AG04449 (cell line): ENCODE results near the gene PLSCR4.

Experiments
- CTCF ChIA-PET: fragments of 350-600 bp; formaldehyde crosslinking; extraction: SDS; loops from one replicate; lab custom pipeline; 2021; ENCODE audit warnings: antibody characterized with exemption; lab: Yijun Ruan, JAX
- POLR2A ChIA-PET: fragments of 400-600, 350-600 bp; formaldehyde crosslinking; extraction: SDS; loops from one replicate; lab custom pipeline; 2020; ENCODE audit warnings: antibody characterized with exemption, inconsistent platforms; lab: Yijun Ruan, JAX
- DNase-seq: peaks from one replicate; pipeline ENCODE4 v3.0.0-alpha.2; 2010; ENCODE audit warnings: low read depth, low spot score
- H3K4me3 ChIP-seq: 2 replicates; pipeline ENCODE4 v1.5.1; 2011; ENCODE audit warnings: low read depth, mild to moderate bottlenecking, control low read depth, low read length
- TF ChIP-seq, protein P1 (sequence below): IDR thresholded peaks from one replicate; pipeline ENCODE4 v1.5.1; 2011; ENCODE audit warnings: mild to moderate bottlenecking, moderate library complexity, low read length, control low read depth, inconsistent platforms; ENCODE audit not compliant: insufficient read depth; ENCODE audit errors: missing control alignments

The PLSCR4 gene

GRCh38 chr3:146166415-146166821, 84.5 kb downstream of the PLSCR4 start:
- peak; percentile 85 for DNase-seq
- H3K4me3 ChIP-seq, result no peak overlapping the region
- TF ChIP-seq, protein P1, sequence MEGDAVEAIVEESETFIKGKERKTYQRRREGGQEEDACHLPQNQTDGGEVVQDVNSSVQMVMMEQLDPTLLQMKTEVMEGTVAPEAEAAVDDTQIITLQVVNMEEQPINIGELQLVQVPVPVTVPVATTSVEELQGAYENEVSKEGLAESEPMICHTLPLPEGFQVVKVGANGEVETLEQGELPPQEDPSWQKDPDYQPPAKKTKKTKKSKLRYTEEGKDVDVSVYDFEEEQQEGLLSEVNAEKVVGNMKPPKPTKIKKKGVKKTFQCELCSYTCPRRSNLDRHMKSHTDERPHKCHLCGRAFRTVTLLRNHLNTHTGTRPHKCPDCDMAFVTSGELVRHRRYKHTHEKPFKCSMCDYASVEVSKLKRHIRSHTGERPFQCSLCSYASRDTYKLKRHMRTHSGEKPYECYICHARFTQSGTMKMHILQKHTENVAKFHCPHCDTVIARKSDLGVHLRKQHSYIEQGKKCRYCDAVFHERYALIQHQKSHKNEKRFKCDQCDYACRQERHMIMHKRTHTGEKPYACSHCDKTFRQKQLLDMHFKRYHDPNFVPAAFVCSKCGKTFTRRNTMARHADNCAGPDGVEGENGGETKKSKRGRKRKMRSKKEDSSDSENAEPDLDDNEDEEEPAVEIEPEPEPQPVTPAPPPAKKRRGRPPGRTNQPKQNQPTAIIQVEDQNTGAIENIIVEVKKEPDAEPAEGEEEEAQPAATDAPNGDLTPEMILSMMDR, result no peak
- ChIA-PET CTCF (interaction anchor here (1.0 to 3.1 kb wide), 10 partner anchors 9 to 390 kb away, joined by 3 to 24 read pairs (median 4); no protein-coding TSS in a partner anchor), POLR2A (interaction anchor here (0.7 to 1.4 kb wide), 3 partner anchors 9 to 24 kb away, joined by 3 to 4 read pairs (median 4); no protein-coding TSS in a partner anchor)

GRCh38 chr3:146165877-146166276, 85.0 kb downstream of the PLSCR4 start:
- POLR2A ChIA-PET, result interaction anchor here (1.1 to 1.4 kb wide), 2 partner anchors 8 to 10 kb away, joined by 3 to 4 read pairs; no protein-coding TSS in a partner anchor
- TF ChIP-seq, protein P1, result no peak
- H3K4me3 ChIP-seq, result no peak overlapping the region

DNA sequence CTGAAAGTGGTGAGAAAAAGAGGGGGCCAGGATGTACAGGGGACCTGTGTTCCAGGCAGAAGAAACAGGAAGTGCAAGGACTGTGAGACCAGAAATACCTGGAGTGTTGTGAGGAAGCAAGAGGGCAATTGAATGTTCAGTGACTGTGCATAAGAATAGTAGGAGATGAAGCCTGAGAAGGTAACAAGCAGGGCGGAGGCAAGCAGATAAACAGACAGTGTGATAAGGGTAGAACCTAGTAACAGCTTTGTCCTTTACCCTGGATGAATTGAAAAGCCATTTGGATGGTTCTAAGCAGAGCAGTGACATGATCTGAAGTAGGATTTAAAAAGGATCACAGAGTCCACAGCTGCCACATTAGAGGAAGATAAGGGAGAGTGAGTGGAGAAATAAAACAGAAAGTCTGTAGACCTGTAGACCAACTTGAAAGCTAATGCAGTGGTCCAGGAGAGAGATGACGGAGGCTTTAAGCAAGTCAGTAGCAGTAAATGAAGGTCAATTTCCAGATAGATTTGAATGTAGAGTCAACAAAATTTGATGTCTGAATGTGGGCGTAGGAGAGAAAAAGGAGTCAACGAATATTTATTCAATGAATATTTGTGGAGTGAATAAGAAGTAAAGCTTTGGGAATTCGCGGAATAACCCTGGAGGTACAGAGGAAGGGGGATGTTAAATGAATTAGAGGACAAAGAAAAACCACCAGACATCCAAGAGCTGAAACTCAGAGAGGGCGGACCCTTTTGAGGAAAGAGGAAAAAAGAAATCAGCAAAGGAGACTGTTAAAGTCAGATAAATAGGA, 85.7 kb downstream of the PLSCR4 start:
- ChIA-PET POLR2A (interaction anchor here (1.4 kb wide), 1 partner anchor 9 kb away, joined by 4 read pairs; no protein-coding TSS in a partner anchor), CTCF (interaction anchor here (1.0 to 3.1 kb wide), 6 partner anchors 8 to 388 kb away, joined by 3 to 24 read pairs (median 4); no protein-coding TSS in a partner anchor)
- no peak for DNase-seq
- H3K4me3 ChIP-seq, result no peak overlapping the region; the same call in 1 of the 2 replicates
- TF ChIP-seq, protein P1, result no peak

More at GRCh38 chr3:146165877-146166276, 85.0 kb downstream of the PLSCR4 start:
- DNase-seq, result no peak
- CTCF ChIA-PET, result interaction anchor here (1.0 to 3.1 kb wide), 7 partner anchors 8 to 389 kb away, joined by 3 to 24 read pairs (median 5); no protein-coding TSS in a partner anchor

DNA sequence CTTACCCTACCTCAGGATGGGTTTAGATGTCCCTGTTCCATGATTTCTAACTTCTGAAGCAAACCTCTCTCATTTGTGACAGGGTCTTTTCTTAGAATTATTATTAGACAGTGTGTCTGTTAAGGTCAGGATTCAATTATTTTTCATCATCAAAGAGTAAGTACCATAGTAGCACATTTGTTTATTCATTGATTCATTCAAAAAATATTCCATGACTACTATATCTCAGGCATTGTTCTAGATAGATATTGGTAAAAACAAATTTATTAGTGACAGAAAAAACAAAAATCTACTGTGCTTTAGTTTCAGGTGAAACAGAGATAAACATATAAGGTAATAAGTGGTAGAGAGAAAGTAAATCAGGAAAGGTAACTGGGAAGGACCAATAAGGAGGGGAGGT, 86.4 kb downstream of the PLSCR4 start:
- TF ChIP-seq, protein P1, result no peak
- H3K4me3 ChIP-seq, result no peak overlapping the region
- no peak for DNase-seq
- CTCF ChIA-PET, result interaction anchor here (1.3 to 5.7 kb wide), 3 partner anchors 10 to 25 kb away, joined by 3 to 43 read pairs (median 24); no protein-coding TSS in a partner anchor
- POLR2A ChIA-PET, result no interaction called here

DNA sequence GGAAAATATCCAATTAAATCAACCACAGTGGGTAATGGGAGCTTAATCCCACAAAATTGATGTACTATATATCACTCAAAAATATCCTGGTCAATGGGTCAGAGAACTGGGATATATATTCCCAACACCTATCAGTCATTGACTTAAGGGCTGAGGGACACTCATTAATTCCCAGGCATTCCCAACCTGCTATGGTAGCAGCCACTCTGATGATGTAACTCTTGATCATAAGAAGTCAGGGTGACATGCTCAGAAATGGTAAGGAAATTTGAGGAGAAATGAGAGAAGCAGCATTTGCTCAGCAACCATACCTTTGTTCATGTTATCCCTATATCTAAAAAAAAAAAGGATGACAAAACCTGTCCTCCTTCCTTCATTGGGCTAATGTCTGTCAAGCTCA, 86.8 kb downstream of the PLSCR4 start:
- TF ChIP-seq, protein P1, result no peak
- DNase-seq, result no peak
- POLR2A ChIA-PET, result no interaction called here
- CTCF ChIA-PET, result interaction anchor here (1.3 to 5.7 kb wide), 2 partner anchors 10 to 25 kb away, joined by 3 to 43 read pairs; no protein-coding TSS in a partner anchor
- no peak overlapping the region for H3K4me3 ChIP-seq

GRCh38 chr3:146163584-146163983, 87.3 kb downstream of the PLSCR4 start:
- peak; percentile 92 for DNase-seq

More at GRCh38 chr3:146163584-146163983, 87.3 kb downstream of the PLSCR4 start:
- POLR2A ChIA-PET, result no interaction called here
- TF ChIP-seq, protein P1, result no peak
- CTCF ChIA-PET, result interaction anchor here (1.3 to 5.7 kb wide), 2 partner anchors 11 to 26 kb away, joined by 3 to 43 read pairs; no protein-coding TSS in a partner anchor
- no peak overlapping the region for H3K4me3 ChIP-seq
